Subcutaneous adipose tissue (tissue), 4 donors: ENCODE data around the gene CMYA5. TPM values are rescaled to one million over a fixed set of nuclear protein-coding genes. Genes with fewer than 3 reads are reported as not detected.

ENCODE experiments used
- total RNA-seq, 4 donors: library from RNA; depleted of rRNA; stranded (reverse); fragments of >200 nt; gene quantifications; one replicate each; pipeline ENCODE4 v1.1.0, GENCODE V29; 2016
- TF ChIP-seq, protein P1 (sequence below): fragments of 450-650 bp; IDR thresholded peaks from one replicate; pipeline ENCODE4 v1.5.1; 2016; ENCODE audit warnings: low read depth, mild to moderate bottlenecking, control low read depth, antibody characterized with exemption, moderate library complexity

Gene CMYA5
- total RNA-seq, 4 donors from 2014 or later = 3.4 to 10.5 (median 8.9) TPM

DNA sequence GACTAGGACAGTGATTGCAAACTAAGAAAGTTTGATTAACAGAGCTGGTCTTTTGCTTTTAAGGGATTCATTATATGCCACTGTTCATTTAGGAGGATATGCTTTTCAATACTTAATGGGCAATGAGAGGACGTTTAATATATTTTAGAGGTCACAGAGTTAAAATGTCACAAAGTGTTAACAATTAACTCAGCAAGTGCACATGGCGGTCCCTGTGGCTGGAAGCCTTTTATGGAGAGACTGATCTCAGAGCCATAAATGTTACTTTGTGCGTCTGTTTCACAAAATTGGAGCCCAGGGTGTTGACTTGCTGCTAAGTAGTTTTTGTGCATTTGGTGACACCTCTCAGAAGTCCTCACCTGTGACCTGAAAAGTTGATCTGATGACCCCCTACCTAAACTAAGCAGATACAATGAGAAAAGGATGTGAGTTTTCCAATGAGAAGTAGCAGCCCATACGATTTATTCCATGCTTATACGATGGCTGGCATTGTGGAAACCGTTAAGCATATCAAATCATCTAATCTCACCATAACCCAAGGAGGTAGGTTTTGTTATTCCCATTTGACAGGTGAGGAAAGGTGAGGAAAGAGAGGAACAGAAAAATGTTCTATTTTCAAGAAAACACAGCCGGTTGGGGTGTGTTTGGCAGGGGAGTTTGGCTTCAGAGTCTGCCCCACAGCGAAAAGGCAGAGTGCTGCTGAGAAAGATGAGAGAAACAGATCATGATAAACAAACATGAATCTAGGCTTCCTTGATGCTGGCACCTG, 64.4 kb downstream of the CMYA5 start:
- TF ChIP-seq, protein P1, sequence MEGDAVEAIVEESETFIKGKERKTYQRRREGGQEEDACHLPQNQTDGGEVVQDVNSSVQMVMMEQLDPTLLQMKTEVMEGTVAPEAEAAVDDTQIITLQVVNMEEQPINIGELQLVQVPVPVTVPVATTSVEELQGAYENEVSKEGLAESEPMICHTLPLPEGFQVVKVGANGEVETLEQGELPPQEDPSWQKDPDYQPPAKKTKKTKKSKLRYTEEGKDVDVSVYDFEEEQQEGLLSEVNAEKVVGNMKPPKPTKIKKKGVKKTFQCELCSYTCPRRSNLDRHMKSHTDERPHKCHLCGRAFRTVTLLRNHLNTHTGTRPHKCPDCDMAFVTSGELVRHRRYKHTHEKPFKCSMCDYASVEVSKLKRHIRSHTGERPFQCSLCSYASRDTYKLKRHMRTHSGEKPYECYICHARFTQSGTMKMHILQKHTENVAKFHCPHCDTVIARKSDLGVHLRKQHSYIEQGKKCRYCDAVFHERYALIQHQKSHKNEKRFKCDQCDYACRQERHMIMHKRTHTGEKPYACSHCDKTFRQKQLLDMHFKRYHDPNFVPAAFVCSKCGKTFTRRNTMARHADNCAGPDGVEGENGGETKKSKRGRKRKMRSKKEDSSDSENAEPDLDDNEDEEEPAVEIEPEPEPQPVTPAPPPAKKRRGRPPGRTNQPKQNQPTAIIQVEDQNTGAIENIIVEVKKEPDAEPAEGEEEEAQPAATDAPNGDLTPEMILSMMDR = no peak

DNA sequence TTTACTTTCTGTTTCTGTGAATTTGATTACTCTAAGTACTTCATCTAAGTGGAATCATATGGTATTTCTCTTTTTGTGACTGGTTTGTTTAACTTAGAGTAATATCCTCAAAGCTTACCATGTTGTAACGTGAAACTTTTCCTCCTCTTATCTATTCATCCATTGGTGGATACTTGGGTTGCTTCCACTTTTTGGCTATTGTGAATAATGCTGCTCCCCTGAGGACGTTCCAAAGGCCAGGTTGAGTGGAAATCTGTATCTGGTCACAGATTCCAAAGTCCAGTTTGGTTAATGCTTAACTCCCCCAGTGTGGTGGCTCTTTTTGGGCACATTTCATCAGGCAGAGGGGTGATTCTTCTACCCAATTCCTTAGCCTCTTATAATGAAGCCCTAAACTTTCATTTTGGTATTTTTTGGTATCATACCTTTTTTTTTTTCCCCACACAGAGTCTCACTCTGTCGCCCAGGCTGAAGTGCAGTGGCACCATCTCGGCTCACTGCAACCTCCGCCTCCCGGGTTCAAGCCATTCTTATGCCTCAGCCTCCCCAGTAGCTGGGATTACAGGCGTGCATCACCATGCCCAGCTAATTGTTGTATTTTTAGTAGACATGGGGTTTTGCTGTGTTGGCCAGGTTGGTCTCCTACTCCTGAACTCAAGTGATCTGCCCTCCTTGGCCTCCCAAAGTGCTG, 65.4 kb downstream of the CMYA5 start:
- TF ChIP-seq, protein P1 = no peak

DNA sequence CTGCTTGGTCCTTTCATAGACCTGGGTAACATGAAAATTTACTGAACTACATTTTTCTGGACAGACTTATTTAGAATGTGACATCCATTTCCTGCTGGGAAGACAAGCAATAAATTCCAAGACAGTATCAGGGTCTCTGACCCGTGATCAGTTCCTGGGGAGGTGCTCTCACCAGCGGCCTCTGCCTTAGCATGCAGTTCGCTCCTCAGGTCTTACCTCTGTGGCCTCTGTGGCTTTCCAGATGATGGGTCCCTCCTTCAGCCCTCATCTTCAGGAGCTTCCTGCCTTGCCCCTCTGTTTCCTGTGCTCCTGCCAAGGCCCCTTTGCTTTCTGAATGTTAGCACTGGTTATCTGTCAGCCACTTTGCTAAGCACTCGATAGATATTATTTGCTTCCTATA, 66.4 kb downstream of the CMYA5 start:
- TF ChIP-seq, protein P1 = no peak

DNA sequence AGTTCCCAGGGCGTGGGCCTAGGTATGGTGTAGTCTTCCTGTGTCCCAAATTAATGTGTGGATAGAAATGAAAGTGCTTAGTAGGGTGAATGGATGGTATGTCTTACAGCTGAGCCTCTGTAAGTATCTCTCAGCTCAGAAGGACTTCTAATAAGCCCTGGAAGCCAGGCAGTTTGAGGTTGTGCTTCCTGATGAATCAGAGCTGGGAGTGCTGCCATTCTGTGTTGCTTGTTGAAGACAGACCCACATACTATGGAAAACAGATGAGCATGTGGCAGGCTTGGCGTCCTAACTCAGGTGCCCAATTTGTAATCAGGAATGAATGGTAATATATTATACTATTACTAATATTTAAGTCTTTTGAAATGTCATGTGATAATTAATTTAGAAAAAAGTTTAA, 69.8 kb downstream of the CMYA5 start:
- TF ChIP-seq, protein P1 = no peak

DNA sequence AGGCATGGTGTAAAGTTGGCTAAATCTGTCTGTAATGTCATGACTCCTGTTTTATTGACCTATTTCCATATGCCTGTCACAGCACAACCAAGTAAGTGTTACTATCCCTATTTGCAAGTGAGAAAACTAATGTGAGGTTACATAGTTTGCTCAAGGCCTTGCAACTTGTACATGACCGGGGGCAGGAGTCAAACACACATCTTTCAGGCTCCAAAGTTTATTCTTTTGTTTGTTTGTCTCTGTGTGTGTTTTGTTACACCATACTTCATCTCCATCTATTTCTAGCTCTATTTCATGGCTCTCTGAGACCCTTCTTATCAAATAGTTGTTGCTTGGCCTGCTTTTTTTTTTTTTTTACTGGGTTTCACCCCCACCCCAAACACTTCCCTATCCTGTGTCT, 70.2 kb downstream of the CMYA5 start:
- TF ChIP-seq, protein P1 = no peak

DNA sequence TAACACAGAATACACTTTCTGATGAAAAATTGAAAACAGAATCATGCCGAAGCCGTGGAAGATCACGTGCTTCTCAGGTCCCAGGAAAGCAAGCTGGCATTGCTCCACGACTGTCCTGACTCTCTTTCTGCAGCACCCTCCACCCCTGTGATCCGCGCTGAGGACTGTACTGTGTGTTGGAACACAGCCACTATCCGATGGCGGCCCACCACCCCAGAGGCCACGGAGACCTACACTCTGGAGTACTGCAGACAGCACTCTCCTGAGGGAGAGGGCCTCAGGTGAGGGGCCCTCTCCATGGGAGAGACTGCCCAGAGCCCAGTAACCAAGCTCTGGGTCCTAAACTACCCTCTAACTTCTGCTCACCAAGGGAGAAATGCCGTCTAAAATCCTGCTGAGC, 73.3 kb downstream of the CMYA5 start:
- TF ChIP-seq, protein P1 = no peak

DNA sequence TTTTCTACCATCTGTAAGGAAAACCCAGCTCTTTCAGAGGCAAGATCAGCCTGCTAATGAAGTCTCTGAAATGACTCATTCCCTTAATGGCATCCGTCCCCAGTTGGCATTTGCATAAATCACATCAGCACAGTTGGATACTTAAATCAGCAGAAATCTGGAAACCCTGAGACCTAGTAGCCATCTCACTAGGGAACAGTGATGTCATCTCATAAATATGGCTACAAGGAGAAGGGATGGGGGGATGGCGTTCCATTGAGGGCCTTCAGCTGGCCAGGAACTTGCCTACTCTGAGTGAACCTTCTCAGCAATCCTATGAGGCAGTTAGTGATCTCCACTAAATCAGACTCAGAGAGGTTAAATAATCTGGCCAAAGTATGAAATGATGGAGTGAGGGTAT, 81.8 kb downstream of the CMYA5 start:
- TF ChIP-seq, protein P1 = no peak
